Measurements from ENCODE around the gene LHB.

The LHB gene

GRCh38 chr19:48986211-48986610, 30.7 kb downstream of the LHB start:
- no peak for DNase-seq

GRCh38 chr19:48985711-48986110, 31.2 kb downstream of the LHB start:
- no peak for DNase-seq

GRCh38 chr19:48982280-48982679, 34.6 kb downstream of the LHB start:
- DNase-seq = no peak

- no peak for DNase-seq
These were observed 39.8 kb downstream of the LHB start for GRCh38 chr19:48977061-48977460.

GRCh38 chr19:48975947-48976847, 40.7 kb downstream of the LHB start:
- peak in 4 of 56 donors; percentile 3 to 15 (median 6) for DNase-seq

- peak in 48 of 56 donors; percentile 14 to 85 (median 50) for DNase-seq
These were observed 45.9 kb downstream of the LHB start for GRCh38 chr19:48970923-48971395.

GRCh38 chr19:48970139-48970766, 46.6 kb downstream of the LHB start:
- DNase-seq = no peak

GRCh38 chr19:48969276-48970138, 47.4 kb downstream of the LHB start:
- DNase-seq = no peak

- DNase-seq = no peak
These were observed 48.1 kb downstream of the LHB start for GRCh38 chr19:48968813-48969218.

- no peak for DNase-seq
These were observed 48.7 kb downstream of the LHB start for GRCh38 chr19:48968179-48968661.

- DNase-seq = peak in 31 of 56 donors; percentile 5 to 63 (median 39)
These were observed 49.3 kb downstream of the LHB start for GRCh38 chr19:48967346-48968178.

- peak in 8 of 56 donors; percentile 13 to 49 (median 18) for DNase-seq
These were observed 50.1 kb downstream of the LHB start for GRCh38 chr19:48966541-48967345.

Data from nucleus accumbens (tissue), 56 donors.